Medulla oblongata (tissue), 1 donor: Measurements from ENCODE around the gene HOXC9.

Experiments used
- DNase-seq: peaks from one replicate; pipeline ENCODE4 v3.0.0-alpha.2; 2015; ENCODE audit errors: extremely low spot score

The HOXC9 gene

DNA sequence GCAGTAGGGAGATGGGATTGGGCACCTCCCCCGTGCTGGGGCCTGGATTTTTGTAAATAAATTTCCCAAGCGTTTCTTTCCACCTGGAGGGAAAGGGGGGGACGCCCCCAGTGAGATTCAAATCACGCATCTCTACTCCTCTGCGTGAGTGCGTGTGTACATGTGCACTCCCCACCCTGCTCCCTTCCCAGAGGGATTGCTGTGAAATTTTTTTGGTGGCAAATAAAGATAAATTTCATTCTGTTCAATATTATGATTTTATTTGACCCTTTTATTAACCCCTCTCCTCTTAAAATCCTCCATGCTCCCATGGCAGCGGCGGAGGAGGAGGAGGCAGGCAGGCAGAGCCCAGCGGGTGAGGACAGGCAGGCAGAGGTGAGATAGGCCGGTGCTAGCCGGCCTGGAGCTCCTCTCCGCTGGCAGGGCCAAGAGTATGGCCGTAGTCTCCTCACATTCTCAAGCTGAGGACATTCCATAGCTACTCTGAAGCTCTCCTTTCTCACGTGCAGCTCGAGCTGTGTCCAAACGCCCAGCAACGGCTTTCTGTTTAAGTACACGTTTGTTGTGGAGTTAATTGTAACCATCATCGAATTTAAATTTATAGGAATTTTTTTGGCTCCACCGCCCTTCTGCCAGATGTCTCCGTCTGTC, 23.7 kb upstream of the HOXC9 start:
- DNase-seq: no peak

DNA sequence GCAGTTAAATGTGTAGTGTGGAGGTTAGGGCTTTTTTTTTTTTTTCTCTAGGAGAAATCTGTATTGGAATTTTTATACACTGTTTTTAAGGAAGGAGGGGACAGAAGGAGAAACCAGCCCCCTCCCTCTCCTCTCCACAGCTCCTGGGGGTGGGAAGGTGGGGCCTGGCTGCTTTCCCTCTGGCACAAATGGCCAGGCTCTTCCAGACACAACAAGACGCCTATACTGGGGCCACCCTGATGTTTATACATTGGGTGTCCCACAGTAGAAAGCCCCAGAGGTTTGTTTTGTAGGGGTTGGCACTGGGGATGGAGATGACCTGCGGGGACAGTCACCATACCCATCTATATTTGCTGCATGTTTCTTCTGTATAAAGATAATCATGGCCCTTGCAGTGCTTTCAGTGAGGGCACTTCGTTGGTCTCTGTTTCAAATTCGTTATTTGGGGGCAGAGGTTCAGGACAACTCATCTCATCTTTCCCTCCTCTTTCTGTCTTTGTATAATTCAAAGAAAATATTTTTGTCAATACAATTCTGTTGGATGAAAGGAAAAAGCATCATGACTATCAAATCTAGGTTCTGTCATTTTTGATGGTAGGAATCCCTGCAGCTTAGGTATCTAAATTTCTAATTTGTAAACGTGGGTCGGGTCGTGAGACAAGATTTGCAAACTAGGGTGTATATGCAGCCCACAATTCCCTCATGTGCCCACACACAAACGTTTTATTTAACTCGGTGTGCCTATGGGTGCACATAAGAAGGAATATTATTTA, 23.0 kb upstream of the HOXC9 start:
- DNase-seq: no peak

DNA sequence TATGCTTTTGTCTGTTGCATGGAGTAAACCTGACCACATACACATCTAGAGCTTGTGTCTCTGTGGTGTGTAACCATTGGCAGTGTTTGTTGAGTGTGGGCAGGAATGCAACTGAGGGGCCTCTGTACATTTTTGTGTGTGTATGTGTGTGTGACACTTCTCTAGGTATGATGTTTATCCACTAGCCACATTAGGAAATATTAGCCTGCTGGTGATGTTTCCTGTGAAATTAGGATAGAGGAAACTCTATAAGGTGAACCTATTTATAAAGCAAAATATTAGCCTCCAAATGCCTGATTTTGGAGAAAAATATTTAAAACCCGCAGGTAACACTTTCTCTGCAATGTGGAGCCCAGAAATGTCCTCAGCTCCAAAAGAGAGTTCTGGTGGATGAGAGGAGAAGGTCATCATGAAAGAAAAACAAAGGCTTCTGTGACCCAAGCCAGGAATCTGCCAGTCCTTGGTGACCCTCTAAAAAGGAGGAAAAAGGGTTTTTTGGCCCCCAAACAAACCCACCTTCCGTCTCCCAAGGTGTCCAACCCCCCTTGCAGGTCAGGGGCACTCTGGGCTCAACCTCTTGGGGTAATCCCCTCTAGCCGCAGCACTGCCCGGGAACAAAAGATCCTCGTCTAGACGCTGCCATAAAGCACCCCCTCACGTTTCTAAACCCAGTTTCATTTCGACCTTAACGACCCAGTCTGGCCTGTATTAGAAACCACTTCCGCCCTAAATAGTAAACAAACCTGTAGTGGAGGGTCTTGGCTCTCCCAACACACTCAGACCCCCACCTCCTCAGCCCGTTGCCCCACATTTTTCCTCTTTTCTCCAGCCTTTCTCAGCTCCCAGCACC, 22.1 kb upstream of the HOXC9 start:
- no peak for DNase-seq

DNA sequence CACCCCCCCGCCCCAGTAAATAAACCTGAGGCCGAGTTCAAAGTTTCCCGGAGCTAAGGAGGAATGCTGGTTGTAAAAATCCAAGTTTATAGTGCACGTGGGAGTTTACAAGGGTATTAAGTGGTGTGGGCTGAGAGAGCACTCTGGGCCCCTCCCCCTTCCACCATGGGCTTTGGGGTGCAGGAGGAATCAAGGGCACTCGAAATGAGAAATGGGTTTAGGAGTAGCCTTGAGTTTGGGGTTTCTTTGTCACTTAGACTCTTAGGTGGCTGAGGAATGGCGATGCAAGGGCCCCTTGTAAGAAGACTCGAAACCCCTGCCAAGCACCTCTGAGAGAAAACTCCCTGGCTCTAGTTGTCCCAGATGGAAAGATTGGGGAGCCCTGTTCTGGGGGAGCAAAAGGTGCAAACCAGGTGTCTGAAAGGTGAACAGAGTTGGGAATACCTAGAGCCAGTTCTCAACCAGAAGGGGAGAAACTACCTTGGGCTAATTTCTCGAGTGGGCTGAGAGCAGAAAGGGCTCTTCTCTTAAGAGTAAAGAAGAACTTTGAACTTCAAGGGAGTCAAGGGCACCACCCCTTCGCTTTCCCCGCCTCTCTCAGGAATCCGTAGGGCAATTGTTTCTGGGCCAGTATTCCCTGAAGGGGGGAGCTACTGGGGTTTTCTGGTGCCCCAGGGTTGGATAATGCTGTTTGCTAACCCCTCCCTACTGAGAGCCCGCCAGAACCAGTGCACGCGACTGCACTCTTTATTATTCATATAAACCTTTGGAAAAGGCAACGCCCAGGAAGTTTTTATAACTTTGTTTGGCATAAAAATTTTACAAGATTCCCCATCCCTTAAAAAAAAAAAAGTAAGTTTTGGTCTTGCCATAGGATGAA, 21.2 kb upstream of the HOXC9 start:
- DNase-seq: no peak

DNA sequence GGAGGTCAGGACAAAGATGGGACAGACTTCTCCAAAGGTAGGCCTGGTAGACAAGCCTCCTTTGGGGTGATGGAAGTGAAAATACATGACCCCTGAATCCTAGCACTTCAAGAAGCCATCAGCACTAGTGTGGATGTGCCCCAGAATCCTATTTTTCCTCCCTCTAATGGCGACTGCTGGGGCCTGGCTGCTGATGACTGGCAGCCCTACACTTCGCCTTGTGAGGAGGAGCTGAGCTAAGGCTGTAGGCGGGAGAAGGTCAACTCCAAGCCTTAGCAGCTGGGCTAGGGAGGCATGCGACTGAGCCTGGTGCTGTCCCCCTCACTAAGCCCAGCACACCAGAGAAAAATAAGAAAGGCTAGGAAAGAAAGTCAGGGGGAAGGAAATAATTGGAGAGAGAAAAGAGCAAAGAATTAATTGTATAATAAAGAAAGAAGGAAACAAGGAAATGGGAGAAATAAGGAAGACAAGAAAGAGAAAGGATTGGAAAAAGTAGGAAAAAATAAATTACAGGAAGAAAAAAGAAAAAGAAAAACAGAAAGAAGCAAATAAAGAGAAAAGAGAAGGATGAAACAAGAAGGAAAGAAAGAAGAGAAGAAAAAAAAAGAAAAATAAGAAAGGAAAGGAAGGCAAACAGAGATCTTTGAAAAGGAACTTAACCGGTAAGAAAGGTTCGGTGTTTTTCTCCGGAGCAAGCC, 19.7 kb upstream of the HOXC9 start:
- no peak for DNase-seq

DNA sequence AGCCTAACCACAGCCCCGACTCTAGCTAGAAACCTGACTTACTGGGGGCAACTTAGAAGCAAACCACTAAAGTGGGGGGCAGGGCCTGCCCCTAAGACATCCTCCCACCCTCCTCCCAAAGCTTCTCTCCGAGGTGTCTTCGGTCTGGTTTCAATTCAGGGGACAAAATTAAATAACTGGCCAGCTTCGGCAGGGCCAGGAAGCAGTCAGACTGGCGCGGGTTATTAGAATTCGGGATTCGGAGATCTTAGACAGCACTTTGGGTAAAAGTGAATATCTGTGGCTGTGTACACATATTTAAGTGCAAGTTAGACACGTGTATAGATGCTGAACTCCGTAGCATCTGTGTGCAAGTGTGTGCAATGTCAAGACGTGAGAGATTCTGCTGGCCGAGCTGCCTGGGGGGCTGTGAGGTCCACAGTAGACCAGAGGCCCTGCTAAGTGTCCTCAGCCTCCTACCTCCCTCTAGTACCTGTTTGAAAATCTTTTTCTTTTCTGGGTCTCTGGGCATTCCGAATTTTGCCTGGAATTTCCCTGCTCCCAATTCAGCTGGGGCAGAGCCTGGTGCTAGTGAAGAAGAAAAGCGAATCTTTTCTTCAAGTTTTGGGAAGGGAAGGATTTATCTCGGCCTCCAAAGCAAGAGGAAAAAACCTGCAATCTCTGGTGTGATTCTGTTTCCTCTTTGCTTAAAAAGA, 19.0 kb upstream of the HOXC9 start:
- no peak for DNase-seq

DNA sequence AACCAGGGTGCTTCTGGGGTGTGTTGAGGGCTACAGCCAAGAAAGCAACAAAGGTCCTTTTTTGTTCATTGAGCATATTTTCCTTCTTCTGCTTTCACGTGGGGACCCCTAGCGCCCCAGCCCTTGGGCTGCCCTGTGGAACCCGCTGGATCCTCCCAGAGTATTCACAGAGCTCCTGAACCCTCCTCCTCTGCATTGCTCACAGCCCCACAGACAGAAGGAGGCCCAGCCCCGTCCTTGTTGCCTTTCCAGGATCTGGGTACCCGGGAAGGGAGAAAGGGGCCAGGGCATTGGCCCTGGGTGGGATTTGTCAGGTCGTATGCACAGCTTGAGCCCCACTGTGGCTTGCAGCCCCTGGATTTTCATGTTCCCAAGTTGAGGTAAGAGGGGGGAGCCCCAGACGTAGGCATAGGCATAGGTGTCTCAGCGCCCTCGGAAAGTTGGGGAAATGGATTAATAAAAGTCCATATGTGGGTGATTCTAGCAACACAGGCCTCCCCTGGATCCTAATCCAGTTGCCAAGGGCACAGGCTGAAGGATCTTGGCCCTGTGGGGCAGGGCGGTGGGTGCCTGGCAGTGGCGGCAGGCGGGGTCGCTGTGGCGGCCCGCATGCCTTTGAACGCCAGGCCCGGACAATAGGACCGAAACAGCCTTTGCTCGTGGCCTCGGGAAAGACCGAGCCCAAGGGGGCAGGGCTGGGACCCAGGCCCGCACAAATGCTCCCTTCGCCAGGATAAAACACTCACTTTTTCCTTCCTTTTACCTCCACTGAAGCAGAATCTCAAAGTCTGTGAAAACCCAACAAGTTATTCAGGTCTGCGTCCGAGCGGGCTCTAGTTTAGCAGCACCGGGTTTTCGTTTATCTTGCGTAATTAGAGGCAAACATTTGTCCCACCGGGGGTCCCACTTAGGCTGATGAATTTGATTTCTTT, 18.1 kb upstream of the HOXC9 start:
- DNase-seq: no peak

DNA sequence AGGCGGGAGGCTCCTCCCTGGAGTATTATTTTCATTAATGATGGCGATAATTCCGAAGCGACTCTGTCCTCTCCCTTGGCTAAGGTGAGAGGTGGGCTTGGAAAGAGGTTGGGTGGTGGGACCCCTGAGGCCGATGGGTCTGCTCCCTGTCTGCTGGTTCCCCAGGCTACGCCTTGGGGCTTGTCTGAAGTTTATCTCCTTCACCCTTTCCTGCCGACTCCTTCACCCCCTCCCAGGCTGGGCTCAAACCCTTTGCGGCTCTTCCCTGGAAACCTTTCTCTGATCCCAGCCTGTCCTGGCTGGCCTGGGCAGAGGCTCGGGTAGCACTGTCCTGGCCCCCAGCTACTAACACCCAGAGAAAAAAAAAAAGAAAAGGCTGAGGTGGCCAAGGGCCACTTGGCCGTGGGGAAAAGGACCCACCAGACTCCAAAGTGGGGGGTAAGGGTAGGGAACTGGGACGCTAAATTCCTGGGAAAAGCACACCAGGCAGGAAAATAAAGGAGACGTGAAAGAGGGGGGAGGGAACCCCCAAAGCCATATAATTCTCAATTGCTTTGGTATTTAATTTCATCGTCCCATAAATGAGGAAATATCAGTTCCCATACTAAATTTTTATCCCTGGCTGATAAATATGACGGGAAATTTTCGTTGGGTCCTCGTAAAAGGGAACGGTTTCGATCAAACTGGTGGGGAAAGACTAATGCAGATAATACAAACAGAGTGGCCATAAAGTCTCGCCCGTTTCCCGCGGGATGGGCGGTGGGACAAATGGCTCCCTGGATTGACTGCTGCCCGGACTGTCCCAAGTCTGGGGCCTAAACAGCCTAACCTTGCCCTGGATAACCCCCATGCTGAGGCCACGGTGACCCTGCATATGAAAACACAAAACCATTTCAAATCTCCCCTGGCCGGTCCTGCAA, 17.1 kb upstream of the HOXC9 start:
- DNase-seq: no peak

DNA sequence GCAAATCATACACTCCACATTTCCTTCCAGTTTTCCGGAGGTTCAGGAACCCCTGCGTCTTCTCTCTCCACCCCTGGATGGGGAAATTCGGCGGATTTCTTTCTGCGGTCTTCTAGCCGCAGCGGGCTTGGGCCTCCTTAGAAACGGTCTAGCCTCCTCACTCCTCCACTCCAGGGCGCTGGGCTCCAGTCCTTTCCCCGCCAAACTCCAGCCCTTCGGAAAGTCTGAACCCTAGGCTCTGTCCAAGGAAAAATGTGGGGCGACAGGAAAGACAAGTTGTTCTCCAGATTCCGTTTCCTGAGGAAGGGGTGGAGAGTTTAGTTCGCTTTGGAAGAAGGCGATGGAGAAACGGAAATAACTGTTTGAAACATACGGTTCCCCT, 16.4 kb upstream of the HOXC9 start:
- DNase-seq: no peak

DNA sequence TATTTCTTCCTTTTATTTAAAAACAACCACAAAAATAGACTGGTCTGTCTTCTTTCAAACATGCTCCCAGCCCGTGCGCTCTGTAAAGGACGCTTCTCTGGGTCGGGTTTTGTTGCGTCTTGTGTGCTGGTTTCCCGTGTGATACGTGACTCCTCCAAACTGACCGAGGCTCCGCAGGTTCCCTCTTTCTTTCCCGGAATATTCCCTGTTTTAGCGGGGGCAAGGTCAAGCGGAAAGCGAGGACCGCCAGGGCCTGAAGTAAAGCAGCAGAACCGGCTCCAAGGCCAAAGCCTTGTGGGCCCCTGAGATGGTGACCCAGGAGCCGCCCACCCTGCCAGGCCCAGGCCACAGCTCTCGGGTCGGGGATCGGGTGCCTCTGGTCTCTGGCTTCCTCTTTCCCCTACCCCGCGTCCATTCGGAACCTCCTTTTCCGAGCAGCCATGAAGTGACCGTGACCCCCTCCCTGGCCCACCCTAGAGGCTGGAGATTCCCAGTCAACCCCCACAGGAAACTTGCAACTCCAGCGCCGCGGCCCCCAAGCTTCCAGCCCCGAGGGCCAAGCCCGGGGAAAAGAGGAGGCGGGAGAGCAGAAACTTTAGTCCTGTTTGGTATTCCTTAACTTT, 15.9 kb upstream of the HOXC9 start:
- DNase-seq: no peak

DNA sequence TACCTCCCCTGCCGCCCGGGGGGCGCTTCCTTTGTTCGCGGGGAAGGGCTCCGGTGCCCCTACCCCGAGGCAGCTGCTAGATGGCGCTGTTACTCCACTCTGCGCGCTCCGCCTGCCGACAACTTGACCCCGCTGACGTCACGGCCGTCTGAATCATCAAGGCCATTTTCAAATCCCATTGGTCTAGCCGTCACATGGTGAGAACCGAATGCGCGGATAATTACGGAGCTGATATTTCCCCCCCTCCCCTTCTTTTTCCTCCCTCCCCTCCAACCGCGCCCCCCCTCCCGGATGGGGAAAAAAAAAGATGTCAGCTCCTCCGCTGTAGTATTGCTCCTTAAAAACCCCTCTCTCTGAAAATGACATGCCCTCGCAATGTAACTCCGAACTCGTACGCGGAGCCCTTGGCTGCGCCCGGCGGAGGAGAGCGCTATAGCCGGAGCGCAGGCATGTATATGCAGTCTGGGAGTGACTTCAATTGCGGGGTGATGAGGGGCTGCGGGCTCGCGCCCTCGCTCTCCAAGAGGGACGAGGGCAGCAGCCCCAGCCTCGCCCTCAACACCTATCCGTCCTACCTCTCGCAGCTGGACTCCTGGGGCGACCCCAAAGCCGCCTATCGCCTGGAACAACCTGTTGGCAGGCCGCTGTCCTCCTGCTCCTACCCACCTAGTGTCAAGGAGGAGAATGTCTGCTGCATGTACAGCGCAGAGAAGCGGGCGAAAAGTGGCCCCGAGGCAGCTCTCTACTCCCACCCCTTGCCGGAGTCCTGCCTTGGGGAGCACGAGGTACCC, 14.9 kb upstream of the HOXC9 start, which contains the start of gene HOXC10:
HOXC10 (plus strand) TSS at position 246 of the 791 bp plus-strand sequence; CDS start at position 360, 114 bp downstream.
- peak; percentile 93 for DNase-seq

DNA sequence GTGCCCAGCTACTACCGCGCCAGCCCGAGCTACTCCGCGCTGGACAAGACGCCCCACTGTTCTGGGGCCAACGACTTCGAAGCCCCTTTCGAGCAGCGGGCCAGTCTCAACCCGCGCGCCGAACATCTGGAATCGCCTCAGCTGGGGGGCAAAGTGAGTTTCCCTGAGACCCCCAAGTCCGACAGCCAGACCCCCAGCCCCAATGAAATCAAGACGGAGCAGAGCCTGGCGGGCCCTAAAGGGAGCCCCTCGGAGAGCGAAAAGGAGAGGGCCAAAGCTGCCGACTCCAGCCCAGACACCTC, 14.3 kb upstream of the HOXC9 start:
- no peak for DNase-seq

DNA sequence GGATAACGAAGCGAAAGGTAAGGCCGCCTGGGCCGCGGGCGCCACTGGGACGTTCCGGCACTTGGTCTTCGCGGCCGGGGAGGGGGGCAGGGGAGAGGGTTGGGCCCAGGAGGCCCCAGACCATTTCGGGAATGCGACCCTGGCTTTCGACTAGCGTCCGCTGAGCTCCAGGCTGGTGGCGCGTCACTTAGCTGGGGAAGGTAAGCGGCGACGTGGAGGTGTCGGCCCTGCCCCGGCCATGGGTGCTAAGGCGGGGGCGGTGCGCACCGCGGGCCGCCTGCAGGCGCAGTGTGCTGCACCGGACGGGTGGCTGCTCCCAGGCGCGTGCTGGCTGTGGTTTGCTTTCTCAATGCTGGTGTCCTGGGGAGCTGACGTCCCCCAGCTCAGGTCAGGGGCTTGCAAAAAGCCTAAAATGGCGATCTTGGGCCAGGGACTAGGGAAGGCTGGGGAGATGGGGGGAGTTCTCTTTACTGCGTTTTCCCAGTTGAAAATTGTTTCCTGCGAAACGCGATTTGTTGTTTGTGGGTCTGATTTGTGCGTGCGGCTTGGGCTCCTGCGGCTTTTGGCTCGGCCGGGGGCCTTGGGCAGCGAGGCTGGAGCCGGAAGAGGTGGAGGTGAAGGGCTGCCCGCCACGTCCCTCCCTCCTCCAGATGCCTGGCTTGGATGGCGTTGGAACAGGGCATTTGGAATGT, 13.8 kb upstream of the HOXC9 start:
- no peak for DNase-seq

DNA sequence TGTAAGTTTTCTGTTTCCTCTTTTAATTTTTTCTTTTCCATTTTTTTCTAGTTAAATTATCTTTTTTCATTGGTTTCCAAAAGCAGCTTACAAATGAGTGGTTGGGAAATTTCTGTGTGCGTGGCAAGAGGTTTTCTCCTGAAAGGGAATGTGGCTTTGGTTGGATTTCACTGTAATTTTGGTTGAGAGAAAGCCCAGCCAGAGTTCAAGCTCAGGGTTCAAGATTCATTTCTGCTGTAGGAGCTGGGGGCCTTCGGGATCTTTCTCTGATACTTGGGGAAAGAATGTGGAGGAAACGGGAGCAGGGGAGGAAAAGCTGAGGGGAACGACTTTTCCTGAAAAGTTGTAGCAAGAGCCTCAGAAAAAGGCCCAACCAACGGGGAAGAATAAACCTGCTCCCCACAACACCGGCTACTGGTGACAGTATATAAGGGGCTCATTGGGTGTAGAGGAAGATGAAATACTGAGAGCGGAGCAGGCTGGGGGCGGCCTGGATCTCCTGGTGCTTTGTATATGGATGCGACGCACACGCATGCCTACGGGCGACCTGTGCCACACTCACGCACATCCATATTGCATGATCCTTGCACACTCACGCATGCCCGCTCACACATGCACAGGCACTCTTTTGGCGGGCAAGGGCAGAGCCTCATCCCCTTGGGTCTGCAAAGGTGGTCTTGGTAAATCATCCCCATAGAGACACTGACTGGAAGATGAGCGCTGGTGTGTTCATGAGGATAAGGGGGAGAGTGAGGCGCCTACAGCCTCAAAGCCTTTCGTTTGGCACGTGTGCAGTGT, 13.1 kb upstream of the HOXC9 start:
- DNase-seq: no peak

DNA sequence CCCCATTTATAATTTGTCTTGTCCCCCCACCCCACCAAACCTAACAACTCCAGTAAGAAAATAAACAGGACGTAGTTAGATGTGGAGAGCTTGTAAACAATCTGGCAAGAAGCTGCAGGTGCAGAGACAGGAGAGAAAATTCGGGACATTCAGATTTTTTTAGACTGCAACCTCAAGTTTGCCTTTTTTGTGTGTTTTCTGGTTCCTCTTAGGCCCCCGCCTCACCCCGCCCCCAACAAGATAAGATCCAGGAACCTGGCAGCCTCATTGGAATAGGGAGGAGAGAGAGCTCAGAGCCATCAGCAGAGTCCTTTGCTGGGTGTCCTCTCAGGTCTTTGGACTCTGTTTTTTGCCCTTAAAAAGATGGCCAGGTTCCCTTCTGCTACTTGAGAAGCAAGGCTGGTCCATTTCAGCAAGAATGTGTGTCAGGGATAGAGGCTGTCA, 12.2 kb upstream of the HOXC9 start:
- no peak for DNase-seq
